ENCODE measurements around the gene GANC.

Gene GANC

DNA sequence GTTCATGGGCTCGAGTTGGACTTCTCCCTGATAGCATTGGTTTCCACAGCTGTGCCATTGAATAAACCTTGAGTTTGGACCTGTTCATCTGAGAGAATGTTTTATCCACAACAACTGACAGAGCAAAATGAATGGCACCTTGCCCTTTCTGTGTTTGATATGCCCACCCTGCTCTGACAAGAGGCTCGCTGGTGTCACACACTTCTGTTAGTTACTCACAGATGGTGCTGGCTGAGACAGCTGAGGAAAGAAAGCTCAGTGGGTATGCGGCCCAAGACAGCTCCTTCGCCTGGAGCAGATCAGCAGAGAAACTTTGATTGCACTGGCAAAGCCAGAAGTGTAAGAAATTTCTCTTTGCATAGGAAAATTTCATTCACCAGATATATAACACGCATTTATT lies 83.8 kb downstream of the GANC start:
- TF ChIP-seq, protein P1, sequence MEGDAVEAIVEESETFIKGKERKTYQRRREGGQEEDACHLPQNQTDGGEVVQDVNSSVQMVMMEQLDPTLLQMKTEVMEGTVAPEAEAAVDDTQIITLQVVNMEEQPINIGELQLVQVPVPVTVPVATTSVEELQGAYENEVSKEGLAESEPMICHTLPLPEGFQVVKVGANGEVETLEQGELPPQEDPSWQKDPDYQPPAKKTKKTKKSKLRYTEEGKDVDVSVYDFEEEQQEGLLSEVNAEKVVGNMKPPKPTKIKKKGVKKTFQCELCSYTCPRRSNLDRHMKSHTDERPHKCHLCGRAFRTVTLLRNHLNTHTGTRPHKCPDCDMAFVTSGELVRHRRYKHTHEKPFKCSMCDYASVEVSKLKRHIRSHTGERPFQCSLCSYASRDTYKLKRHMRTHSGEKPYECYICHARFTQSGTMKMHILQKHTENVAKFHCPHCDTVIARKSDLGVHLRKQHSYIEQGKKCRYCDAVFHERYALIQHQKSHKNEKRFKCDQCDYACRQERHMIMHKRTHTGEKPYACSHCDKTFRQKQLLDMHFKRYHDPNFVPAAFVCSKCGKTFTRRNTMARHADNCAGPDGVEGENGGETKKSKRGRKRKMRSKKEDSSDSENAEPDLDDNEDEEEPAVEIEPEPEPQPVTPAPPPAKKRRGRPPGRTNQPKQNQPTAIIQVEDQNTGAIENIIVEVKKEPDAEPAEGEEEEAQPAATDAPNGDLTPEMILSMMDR (conservative IDR thresholded peaks at IDR 0.05), result no peak
- TF ChIP-seq ZFX (IDR thresholded peaks at IDR 0.05), result no peak

DNA sequence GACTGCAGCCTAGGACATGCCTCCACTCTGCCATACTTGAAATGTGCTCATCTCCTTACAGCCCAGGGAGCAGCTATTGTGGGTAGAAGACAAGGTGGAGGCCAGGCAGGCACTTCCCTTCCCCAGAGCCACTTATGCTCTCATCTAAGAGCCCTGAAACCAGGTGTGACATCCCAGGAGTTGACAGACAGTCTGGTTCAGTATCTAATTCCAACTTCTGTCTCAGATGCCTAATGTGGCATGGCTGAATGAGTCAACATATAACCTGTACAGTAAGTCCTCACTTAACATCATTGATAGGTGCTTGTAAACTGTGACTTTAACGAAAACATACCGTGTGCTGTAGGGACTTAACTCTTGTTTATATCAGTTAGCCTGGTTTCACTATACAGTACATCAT lies 85.1 kb downstream of the GANC start:
- no peak overlapping the region for H3K27ac ChIP-seq
- TF ChIP-seq ZFX (IDR thresholded peaks at IDR 0.05), result no peak
- TF ChIP-seq, protein P1 (conservative IDR thresholded peaks at IDR 0.05), result no peak

More for the DNA sequence above, 83.8 kb downstream of the GANC start:
- no peak overlapping the region for H3K27ac ChIP-seq

DNA sequence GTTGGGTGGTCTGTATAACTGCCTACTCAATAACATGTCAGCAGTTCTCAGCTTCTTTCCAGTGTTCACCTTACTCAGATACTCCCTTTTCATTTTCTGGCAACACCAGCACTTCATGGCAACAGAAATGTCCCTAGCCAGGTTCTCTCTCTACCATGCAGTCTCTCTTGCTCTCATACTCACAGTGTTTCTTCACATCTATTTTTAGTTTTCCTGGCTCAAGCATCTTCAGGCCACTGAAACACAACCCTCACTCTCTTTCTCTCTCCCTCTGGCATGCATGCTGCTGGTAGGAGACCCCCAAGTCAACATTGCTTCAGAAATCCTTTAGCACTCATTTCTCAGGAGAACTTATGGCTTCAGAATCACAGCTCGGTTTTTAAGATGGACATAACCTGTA lies 86.2 kb downstream of the GANC start, which contains the start of gene CAPN3:
TSS of gene CAPN3 (plus strand) at position 253 of the 400 bp plus-strand sequence. CDS start 305 bp downstream, outside the sequence.
- H3K27ac ChIP-seq, result no peak within 1 kb of the TSS
- TF ChIP-seq, protein P1 (conservative IDR thresholded peaks at IDR 0.05), result no peak
- no peak for TF ChIP-seq ZFX (IDR thresholded peaks at IDR 0.05)

DNA sequence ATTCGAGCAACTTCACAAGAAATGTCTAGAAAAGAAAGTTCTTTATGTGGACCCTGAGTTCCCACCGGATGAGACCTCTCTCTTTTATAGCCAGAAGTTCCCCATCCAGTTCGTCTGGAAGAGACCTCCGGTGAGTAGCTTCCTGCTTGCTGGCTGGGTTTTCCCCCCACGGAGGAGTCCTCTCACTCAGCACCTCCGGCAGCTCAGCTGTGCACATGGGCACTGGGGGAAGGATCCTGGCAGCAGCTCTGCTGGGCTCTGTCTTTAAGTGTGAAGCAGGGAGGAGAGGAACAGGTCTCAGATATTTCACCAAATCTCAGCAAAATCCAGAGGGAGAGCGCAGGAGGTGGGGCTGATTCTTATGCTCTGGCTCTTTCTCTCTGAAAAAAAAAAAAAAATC lies 87.0 kb downstream of the GANC start:
- no peak overlapping the region for H3K27ac ChIP-seq
- no peak for TF ChIP-seq ZFX (IDR thresholded peaks at IDR 0.05)
- TF ChIP-seq, protein P1 (conservative IDR thresholded peaks at IDR 0.05), result no peak

DNA sequence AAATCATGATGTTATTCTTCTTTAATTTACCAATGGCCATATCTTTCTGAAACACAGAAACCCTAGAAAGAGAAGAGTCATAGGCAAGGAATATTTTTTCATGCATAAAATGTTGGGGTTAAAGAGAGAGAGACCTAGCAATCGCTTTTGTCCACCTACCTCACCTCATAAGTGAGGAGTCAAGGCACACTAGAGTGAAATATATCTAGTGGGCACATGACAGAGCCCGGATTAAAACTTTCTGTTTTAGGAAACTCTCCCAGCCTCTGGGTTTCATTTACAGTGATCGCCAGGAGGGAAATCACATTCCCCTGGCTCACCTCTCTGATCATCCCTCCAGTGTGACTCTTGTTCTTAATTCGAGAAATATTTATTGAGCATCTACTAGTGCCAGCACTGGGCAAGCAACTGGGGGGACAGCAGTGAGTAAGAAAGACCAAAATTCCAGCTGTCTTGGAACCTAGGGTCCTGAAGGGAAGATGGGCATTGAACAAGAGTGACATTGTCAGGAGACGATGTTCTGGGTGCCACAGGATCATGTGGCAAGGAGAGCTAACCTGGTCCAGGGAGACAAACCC lies 87.6 kb downstream of the GANC start:
- TF ChIP-seq, protein P1 (conservative IDR thresholded peaks at IDR 0.05), result no peak
- no peak for TF ChIP-seq ZFX (IDR thresholded peaks at IDR 0.05)
- H3K27ac ChIP-seq, result no peak overlapping the region

DNA sequence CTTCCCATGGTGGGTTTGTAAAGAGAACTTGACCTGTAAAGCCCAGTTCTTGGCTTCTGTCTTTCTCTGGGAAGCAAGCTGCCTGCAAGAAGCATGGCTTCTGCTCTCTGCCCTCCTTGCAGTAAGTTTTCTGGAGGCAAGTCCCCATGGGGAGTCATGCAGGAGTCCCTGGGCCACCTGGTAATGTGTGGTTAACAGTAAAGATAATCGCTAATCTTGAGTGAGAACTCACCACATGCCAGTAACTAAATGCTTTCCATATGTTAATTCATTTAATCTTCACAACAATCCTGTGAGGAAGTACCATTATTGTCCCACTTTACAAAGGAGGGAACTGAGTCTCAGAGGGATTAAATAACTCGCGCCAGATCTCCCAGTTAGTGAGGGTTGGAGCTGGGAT lies 90.5 kb downstream of the GANC start:
- H3K27ac ChIP-seq, result no peak overlapping the region
- no peak for TF ChIP-seq ZFX (IDR thresholded peaks at IDR 0.05)
- TF ChIP-seq, protein P1 (conservative IDR thresholded peaks at IDR 0.05), result no peak

DNA sequence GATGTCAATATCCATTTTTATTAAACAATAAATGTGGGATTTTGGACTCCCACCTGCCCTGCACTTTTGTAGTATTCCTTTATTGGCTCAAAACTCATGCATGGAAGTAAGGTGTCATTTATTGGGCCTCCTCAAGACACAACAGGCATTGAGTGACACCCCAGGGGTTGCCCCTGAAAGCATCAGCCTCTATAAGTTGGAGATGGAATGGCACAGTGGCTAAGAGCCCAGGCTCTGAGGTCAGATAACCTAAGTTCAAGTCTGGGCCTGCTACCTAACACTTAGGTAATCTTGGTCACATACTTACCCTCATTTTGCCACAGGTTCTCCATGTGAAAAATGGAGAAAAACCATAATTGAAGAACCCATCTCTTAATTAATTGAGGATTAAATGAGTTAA lies 90.9 kb downstream of the GANC start:
- H3K27ac ChIP-seq, result no peak overlapping the region
- no peak for TF ChIP-seq ZFX (IDR thresholded peaks at IDR 0.05)
- TF ChIP-seq, protein P1 (conservative IDR thresholded peaks at IDR 0.05), result no peak
